Measurements from ENCODE around the gene TTLL3.

- TF ChIP-seq, protein P1, sequence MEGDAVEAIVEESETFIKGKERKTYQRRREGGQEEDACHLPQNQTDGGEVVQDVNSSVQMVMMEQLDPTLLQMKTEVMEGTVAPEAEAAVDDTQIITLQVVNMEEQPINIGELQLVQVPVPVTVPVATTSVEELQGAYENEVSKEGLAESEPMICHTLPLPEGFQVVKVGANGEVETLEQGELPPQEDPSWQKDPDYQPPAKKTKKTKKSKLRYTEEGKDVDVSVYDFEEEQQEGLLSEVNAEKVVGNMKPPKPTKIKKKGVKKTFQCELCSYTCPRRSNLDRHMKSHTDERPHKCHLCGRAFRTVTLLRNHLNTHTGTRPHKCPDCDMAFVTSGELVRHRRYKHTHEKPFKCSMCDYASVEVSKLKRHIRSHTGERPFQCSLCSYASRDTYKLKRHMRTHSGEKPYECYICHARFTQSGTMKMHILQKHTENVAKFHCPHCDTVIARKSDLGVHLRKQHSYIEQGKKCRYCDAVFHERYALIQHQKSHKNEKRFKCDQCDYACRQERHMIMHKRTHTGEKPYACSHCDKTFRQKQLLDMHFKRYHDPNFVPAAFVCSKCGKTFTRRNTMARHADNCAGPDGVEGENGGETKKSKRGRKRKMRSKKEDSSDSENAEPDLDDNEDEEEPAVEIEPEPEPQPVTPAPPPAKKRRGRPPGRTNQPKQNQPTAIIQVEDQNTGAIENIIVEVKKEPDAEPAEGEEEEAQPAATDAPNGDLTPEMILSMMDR (IDR thresholded peaks at IDR 0.05), result no peak
- no peak for TF ChIP-seq POLR2AphosphoS5 (IDR thresholded peaks at IDR 0.05)
Observed at GRCh38 chr3:9784965-9785364, 25.1 kb upstream of the TTLL3 start.

All from upper lobe of left lung (tissue), 4 donors.